ENCODE data around the gene RLN1.
"Not testable (repeated sequence)": the region's sequence is repeated elsewhere in the genome, so short reads cannot be mapped to it uniquely, and the experiment has no call there.

RLN1 gene, protein sequence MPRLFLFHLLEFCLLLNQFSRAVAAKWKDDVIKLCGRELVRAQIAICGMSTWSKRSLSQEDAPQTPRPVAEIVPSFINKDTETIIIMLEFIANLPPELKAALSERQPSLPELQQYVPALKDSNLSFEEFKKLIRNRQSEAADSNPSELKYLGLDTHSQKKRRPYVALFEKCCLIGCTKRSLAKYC

DNA sequence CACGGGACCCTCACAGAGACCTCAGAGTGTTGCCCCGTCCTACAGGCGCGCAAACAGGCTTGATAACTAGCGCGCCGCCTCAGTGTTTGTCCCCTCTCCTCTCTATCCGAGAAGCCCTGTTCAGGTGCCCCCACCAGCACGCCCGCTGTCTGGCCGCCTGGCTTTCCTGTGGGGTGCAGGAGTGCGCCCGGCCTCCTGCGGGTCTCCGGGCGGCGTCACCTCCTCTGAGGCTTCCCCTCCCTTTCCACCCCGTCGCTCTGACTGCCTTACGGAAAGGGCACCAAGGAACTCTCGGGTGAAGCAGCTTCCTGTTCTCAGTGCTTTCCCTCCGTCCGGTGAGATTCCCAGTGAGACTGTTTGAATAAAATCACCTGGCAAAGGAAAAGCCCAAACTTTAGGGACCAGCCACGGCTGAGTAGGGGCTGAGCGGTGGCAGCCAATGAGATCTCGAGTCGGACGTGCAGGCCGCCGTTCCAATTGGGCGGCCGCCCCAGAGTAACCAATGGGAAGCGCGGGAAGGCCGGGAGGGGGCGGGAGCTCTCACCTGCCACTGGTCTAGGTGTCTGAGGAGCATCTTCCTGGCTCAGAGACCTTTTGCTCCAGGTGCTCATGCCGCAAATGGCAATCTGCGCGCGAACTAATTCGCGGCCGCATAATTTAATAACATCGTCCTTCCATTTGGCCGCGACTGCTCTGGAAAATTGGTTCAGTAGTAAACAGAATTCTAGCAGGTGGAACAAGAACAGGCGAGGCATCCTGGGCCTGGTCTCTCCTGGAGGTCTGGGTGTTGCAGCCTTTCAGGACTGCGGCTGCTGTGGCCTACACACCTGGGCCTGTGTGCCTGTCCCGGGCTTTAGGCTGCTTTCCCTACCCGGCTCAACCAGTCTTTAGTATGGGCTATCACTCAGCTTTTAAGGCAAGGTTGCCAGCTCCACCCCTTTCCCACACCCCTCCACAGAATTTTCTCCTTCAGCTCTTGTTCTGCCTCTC lies at the start of gene RLN1:
RLN1 (minus strand) TSS at position 885 of the 990 bp plus-strand sequence; CDS start at position 755, 130 bp downstream.
- not testable (repeated sequence) for H3K4me1 Mint-ChIP-seq, H3K9me3 Mint-ChIP-seq, H3K27me3 Mint-ChIP-seq, H3K36me3 Mint-ChIP-seq
- Mint-ChIP-seq H3K4me3 (peak within 1 kb of the TSS; percentile 71), H3K27ac (peak within 1 kb of the TSS; percentile 42)
- DNase-seq (ENCODE audit: low spot score in 2 of 2) (peak; percentile 20 to 35), ATAC-seq (ENCODE audit: low read depth) (peak; percentile 98)

DNA sequence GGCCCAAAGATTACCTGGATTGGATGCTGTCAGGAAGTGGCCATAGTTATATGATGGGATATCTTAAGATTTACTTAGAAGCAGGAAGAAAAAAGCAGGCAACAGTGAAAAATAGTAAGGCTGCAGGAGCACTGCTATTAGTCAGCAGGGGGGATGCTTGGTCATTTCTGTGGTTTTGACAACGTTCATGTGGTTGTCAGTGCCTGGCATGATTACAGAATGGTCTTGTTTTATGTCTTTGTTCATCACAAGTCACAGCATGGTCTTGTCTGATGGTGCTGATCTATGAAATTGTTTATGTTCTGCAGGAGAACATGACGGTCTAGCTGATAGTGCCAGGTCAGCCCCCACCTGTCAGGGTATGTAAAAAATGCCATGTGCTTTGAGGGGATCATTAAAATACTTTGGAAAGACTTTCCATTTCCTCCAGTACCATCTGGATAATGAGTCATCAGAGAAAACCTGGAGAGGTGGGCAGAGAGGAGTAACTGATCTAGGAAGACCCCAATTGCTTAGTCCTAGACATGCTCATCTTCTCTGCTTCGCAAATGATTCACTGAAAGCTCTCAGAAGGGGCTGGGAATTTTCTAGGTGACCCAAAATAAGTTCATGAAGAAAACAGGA lies 49.5 kb upstream of the RLN1 start:
- DNase-seq (ENCODE audit: low spot score in 2 of 2): no peak
- H3K27me3 Mint-ChIP-seq: no peaks in the 10 kb centered on the region
- H3K9me3 Mint-ChIP-seq: no peaks in the 10 kb centered on the region
- no peak overlapping the region for H3K4me3 Mint-ChIP-seq
- H3K36me3 Mint-ChIP-seq: peaks cover 7% of the 10 kb centered on the region
- no peak for ATAC-seq (ENCODE audit: low read depth)
- H3K27ac Mint-ChIP-seq: no peak overlapping the region
- H3K4me1 Mint-ChIP-seq: peaks cover 8% of the 10 kb centered on the region

DNA sequence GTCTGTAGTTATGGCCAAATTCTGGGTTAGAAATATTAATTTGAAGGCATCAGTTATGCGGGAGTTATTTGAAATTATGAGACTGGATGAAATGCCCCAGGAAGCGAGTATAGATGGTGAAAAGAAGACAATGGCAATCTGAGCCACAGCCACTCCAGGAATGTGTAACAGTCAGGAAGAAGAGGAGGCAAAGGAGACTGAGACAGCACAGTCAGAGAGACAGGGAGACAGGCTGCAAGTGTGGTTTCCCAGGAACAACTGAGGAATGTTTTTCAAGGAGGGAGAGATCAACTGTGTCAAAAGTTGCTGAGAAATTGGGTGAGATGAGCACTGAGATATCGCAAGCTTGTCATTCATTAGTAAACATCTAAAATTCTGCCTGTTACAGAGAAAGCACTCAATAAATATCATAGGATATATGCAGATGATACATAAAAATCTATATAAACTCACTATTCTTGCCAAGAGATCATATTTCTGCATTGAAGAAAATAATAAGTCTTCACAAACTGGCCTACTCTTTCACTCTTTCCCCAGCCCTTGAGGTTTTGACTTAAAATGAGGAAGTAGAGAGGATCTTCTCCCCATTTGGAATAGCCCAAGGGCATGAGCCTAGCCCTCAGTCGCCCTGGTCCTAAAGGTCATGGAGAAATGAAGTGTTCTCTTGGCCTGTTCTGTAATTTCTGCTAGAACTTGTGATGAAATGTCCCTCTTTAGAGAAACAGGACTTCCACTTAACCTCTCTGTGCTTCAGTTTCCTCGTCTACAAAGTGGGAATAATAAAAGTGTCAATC lies 48.5 kb upstream of the RLN1 start:
- H3K27ac Mint-ChIP-seq: no peak overlapping the region
- H3K4me3 Mint-ChIP-seq: no peak overlapping the region
- H3K27me3 Mint-ChIP-seq: no peaks in the 10 kb centered on the region
- H3K36me3 Mint-ChIP-seq: peaks cover 6% of the 10 kb centered on the region
- no peak for ATAC-seq (ENCODE audit: low read depth)
- H3K9me3 Mint-ChIP-seq: no peaks in the 10 kb centered on the region
- peaks cover 10% of the 10 kb centered on the region for H3K4me1 Mint-ChIP-seq
- DNase-seq (ENCODE audit: low spot score in 2 of 2): no peak

DNA sequence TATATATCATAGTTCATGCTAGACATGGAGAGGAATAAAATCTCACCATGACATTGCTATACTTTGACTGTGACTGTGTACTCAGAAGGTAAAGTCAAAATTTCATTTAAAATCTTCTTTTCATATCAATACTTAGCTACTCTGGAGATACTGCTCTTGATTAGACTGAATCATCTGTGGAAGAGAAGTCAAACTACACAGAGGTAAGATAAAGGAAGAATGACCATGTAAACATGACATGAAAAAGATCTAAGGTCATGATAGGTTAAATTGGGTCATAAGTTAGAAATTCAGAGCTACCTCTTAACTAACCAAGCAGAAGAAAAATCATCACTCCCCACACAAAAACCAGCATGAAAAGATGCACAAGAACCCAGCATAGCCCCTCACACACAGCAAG lies 44.8 kb upstream of the RLN1 start:
- ATAC-seq (ENCODE audit: low read depth) (no peak), DNase-seq (ENCODE audit: low spot score in 2 of 2) (no peak)
- Mint-ChIP-seq H3K9me3 (no peaks in the 10 kb centered on the region), H3K36me3 (peaks cover 14% of the 10 kb centered on the region), H3K4me1 (peaks cover 18% of the 10 kb centered on the region), H3K27ac (no peak overlapping the region), H3K4me3 (no peak overlapping the region), H3K27me3 (no peaks in the 10 kb centered on the region)

DNA sequence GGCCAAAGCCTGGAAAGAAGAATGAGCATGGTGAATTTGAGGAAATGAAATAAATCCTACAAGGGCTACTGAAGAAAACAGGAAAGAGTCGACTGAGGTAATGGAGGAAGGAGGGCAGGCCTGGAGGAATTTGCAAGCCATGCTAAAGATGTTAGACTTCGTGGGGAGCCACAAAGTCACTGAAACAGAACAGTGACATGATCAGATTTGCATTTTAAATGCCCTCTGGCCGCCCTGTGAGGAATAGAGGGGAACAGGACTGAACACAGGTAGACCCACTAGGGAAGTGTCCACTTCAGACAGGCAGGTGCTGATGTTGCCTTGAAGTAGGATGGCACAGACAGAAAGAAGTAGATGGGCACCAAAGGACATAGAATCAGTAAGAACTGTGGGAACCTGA lies 42.8 kb upstream of the RLN1 start:
- Mint-ChIP-seq H3K9me3 (no peaks in the 10 kb centered on the region), H3K4me1 (peaks cover 16% of the 10 kb centered on the region), H3K36me3 (peaks cover 14% of the 10 kb centered on the region), H3K4me3 (no peak overlapping the region), H3K27ac (peak overlapping the region; percentile 46), H3K27me3 (no peaks in the 10 kb centered on the region)
- DNase-seq (ENCODE audit: low spot score in 2 of 2) (no peak), ATAC-seq (ENCODE audit: low read depth) (peak; percentile 35)

DNA sequence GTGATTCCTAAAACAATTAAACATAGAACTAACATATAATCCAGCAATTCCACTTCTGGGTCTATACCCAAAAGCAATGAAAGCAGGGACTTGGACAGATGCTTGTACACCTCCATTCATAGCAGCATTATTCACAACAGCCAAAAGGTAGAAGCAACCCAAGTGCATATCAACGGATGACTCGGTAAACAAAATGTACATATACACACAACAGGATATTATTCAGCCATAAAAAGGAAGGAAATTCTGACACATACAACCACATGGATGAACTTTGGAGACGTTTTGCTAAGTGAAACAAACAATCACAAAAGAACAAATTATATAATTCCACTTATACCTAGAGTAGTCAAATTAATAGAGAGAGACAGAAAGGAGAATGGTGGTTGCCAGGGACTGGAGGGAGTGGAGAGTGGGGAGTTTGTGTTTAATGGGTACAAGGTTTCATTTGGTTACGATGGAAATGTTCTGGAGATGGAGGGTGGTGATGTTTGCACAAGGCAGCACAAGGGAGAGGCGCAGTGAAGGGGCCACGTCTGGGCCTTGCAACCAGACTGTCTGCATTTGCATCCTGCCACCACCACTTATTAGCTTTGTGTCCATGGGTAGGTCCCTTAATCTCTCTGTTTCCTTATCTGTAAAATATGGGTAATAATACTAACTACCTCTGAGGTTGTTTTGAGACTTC lies 36.3 kb upstream of the RLN1 start:
- DNase-seq (ENCODE audit: low spot score in 2 of 2): no peak
- H3K4me1 Mint-ChIP-seq: peaks cover 2% of the 10 kb centered on the region
- H3K9me3 Mint-ChIP-seq: peaks cover 3% of the 10 kb centered on the region
- ATAC-seq (ENCODE audit: low read depth): no peak
- peaks cover 18% of the 10 kb centered on the region for H3K36me3 Mint-ChIP-seq
- no peaks in the 10 kb centered on the region for H3K27me3 Mint-ChIP-seq
- H3K27ac Mint-ChIP-seq: no peak overlapping the region
- no peak overlapping the region for H3K4me3 Mint-ChIP-seq

DNA sequence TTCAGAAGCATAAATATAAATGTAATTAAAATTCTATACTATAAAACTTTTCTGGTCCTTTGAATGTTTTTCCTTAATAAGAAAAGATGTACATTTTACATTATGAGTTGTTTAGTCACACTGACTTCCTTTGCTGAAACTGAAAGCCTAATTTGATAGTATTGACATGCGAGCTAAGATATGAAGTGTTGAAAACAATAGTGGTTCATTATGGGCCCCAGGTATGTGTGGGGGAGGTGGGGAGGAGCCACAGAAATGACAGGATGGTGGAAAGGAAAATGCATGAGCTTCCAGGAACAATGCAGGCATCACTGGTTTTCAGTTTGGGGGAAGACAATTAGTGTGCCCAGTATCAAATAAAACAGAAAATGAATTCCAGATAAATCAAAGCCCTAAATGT lies 35.4 kb upstream of the RLN1 start:
- ATAC-seq (ENCODE audit: low read depth): no peak

DNA sequence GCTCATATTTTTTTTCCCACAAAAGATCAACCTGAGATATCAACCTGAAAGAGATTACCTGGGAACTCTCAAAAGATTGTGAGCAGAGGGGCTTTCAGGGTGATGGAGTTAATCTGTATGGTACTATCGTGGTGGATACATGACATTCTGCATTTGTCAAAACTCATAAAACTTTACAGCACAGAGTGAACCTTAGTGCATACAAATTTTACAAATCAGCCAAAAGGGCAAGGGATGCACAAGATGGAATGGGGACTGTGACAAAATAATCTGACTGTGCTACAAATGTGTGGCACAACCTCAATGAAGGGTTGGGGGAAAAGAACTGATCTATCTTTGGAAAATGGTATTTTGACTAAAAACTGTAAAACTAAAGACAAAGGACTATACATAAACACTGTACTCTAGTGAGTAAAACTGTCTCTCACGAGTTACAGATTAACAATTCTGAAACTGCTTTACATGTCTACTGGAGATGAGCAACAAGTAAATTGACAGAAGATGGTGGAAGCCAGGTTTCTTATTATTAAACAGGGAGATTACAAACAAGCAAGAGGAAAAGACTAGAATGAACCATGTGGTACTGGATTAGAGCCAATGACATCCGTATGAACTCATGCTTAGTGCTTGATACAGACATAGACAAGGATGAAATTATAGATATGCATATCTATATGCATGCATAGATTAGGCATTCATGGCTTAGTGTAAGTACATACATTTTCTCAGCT lies 24.8 kb upstream of the RLN1 start:
- Mint-ChIP-seq H3K27me3 (no peaks in the 10 kb centered on the region), H3K4me3 (no peak overlapping the region), H3K9me3 (peaks cover 2% of the 10 kb centered on the region), H3K4me1 (no peaks in the 10 kb centered on the region), H3K36me3 (peaks cover 18% of the 10 kb centered on the region), H3K27ac (no peak overlapping the region)
- DNase-seq (ENCODE audit: low spot score in 2 of 2): no peak
- ATAC-seq (ENCODE audit: low read depth): no peak

More for the DNA sequence above, 35.4 kb upstream of the RLN1 start:
- no peaks in the 10 kb centered on the region for H3K27me3 Mint-ChIP-seq
- peaks cover 12% of the 10 kb centered on the region for H3K36me3 Mint-ChIP-seq
- peaks cover 3% of the 10 kb centered on the region for H3K9me3 Mint-ChIP-seq
- H3K4me1 Mint-ChIP-seq: peaks cover 2% of the 10 kb centered on the region
- no peak for DNase-seq (ENCODE audit: low spot score in 2 of 2)
- no peak overlapping the region for H3K27ac Mint-ChIP-seq
- H3K4me3 Mint-ChIP-seq: no peak overlapping the region

DNA sequence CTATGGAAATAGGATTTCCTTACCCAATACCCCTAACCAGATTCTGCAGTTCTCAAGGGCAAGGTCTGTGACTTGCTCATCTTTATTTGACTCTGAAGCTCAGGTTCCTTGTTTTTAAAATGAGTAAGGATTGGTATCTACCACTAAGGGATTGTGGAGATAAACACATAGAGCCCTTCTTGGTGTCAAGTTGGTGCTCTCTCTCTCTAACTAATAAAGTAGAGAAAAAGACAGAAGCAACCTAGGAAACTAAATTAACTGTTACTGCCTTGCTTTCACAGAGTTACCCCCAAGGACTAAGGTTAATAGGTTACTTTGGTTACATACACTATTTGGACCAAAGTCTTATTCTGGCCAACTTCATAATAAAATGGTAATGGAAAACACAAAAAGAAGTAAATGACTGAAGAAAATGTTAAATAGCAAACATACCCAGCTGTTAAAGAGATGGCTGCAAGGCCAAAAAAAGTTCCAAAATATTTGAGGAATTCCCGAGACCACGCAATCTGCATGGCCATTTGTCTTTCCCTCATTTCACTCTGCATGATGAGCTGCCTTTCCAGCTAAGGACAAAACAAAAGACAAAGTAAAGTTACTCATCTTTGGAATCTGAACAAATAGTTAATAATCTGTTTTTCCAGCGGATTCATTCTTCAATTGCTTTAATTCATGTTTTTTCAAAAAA lies 21.8 kb upstream of the RLN1 start:
- no peak overlapping the region for H3K27ac Mint-ChIP-seq
- H3K36me3 Mint-ChIP-seq: peaks cover 25% of the 10 kb centered on the region
- DNase-seq (ENCODE audit: low spot score in 2 of 2): no peak

DNA sequence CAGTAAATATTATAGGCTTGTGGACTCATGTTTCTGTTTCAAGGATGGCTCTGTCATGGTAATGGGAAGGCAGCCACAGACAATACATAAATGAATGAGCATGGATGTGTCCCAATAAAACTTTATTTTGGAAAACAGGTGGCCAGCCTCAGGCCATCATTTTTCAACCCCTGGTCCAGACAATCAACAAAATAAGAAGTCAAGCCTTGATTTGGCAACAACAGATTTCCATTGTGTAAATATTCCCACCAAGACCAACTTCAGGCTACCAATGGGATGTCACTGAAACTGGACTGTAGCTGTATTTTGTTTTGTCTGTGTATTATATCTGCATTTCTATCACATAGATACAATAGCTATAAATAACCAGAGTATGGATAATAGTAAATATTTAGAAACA lies 20.7 kb upstream of the RLN1 start:
- no peaks in the 10 kb centered on the region for H3K9me3 Mint-ChIP-seq
- no peak overlapping the region for H3K4me3 Mint-ChIP-seq
- DNase-seq (ENCODE audit: low spot score in 2 of 2) (no peak), ATAC-seq (ENCODE audit: low read depth) (no peak)
- no peaks in the 10 kb centered on the region for H3K27me3 Mint-ChIP-seq
- H3K36me3 Mint-ChIP-seq: peaks cover 24% of the 10 kb centered on the region
- H3K4me1 Mint-ChIP-seq: no peaks in the 10 kb centered on the region
- H3K27ac Mint-ChIP-seq: no peak overlapping the region

More for the DNA sequence above, 21.8 kb upstream of the RLN1 start:
- ATAC-seq (ENCODE audit: low read depth): no peak
- Mint-ChIP-seq H3K27me3 (no peaks in the 10 kb centered on the region), H3K4me1 (no peaks in the 10 kb centered on the region), H3K4me3 (no peak overlapping the region), H3K9me3 (no peaks in the 10 kb centered on the region)

DNA sequence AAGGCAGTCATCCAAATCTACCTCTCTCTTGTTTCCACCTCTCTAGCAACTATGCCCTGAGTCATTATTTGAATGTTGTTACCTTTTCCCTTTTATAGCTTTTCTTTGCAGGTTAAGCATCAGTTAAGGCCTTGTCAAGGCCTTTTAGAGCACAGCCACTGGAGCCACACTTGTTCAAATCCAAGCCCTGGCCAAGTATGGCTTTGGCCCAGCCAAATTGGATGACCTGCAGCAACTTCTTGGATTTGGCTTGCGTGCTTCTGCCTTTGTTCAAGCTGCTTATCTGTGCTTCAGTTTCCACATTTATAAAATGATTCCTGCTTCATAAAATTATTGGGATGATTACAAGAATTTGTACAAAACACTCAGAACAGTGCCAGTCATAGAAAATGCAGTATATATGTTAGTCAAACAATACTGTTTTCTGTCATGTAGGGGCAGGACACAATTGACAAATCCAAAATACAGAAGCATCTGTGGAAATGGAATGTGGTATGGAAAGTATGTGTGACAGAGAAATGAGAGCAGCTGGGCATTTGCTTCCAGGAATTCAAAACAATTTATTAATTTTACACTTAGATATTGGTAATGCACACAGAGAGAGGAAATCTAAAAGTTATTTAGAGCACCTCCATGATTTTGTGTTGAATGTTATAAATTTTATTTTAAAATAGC lies 17.9 kb upstream of the RLN1 start:
- H3K9me3 Mint-ChIP-seq: no peaks in the 10 kb centered on the region
- peaks cover 18% of the 10 kb centered on the region for H3K36me3 Mint-ChIP-seq
- ATAC-seq (ENCODE audit: low read depth): no peak
- no peaks in the 10 kb centered on the region for H3K27me3 Mint-ChIP-seq
- H3K4me3 Mint-ChIP-seq: no peak overlapping the region
- DNase-seq (ENCODE audit: low spot score in 2 of 2): no peak
- H3K27ac Mint-ChIP-seq: no peak overlapping the region
- peaks cover 2% of the 10 kb centered on the region for H3K4me1 Mint-ChIP-seq

DNA sequence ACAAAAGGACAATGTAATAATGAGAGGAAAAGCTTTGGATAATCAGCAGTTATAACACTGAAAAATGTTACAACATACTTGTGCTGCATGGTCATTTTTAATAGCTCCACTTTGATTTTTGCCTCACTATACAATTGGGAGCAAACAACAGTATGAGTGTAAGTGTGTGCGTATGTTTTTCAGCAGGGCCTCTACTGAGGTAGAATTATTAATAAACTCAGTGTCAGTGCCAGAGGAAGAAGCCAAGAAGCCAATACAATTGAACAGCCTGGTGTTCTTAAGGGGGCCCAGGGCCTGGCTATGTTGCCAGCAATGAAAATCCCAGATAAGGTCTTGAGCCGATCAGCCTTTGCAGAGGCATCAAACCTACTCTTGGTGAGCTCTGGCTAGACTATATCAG lies 16.1 kb upstream of the RLN1 start:
- Mint-ChIP-seq H3K9me3 (no peaks in the 10 kb centered on the region), H3K36me3 (peaks cover 14% of the 10 kb centered on the region), H3K4me3 (no peak overlapping the region), H3K4me1 (peaks cover 4% of the 10 kb centered on the region), H3K27me3 (no peaks in the 10 kb centered on the region), H3K27ac (no peak overlapping the region)
- ATAC-seq (ENCODE audit: low read depth) (no peak), DNase-seq (ENCODE audit: low spot score in 2 of 2) (no peak)

Measured in memory B cell (primary cell).